HepG2 (cell line): ENCODE measurements around the gene LYRM4. TPM values are rescaled to one million over a fixed set of nuclear protein-coding genes. Genes with fewer than 3 reads are reported as not detected.

Experiments used
- ATF1 ChIP-seq: IDR thresholded peaks from 2 replicates; pipeline ENCODE4 v1.6.1; 2016; ENCODE audit warnings: mild to moderate bottlenecking, control low read depth
- CREBL2 ChIP-seq: sonication (generic); formaldehyde crosslinking; IDR thresholded peaks from 2 replicates; pipeline ENCODE4 v1.8.1; 2023; ENCODE audit warnings: missing genetic modification reagents, mild to moderate bottlenecking, borderline replicate concordance
- E2F1 ChIP-seq: sonication (generic); formaldehyde crosslinking; IDR thresholded peaks from 2 replicates; pipeline ENCODE4 v1.5.0; 2020; ENCODE audit warnings: missing genetic modification reagents
- GABPA ChIP-seq, 2 experiments: IDR thresholded peaks; 2 replicates each; pipeline ENCODE4 v1.6.1; 2011 to 2016; ENCODE audit warnings: low read depth in 2 of 2, low read length in 1 of 2, missing biosample characterization in 1 of 2, missing genetic modification characterization in 1 of 2
- GATAD1 ChIP-seq: IDR thresholded peaks from 2 replicates; pipeline ENCODE4 v1.6.1; 2016; ENCODE audit warnings: missing genetic modification reagents, missing compliant biosample characterization
- HNF4A ChIP-seq: sonication (generic); formaldehyde crosslinking; IDR thresholded peaks from 2 replicates; pipeline ENCODE4 v1.4.0; 2020; ENCODE audit warnings: missing genetic modification reagents
- KLF11 ChIP-seq: IDR thresholded peaks from 2 replicates; pipeline ENCODE4 v1.6.1; 2016; ENCODE audit warnings: missing compliant biosample characterization
- MBNL3 ChIP-seq: fragments of 250-450 bp; sonication (Bioruptor Pico); conservative IDR thresholded peaks from 2 replicates; pipeline ENCODE4 v1.8.0; 2022; ENCODE audit warnings: mild to moderate bottlenecking, inconsistent platforms
- MEIS2 ChIP-seq: sonication (generic); formaldehyde crosslinking; IDR thresholded peaks from 2 replicates; pipeline ENCODE4 v1.9.0; 2021; ENCODE audit warnings: mild to moderate bottlenecking, missing genetic modification reagents
- MIER2 ChIP-seq: IDR thresholded peaks from 2 replicates; pipeline ENCODE4 v1.6.1; 2016; ENCODE audit warnings: missing biosample characterization, missing genetic modification reagents
- MIXL1 ChIP-seq: IDR thresholded peaks from 2 replicates; pipeline ENCODE4 v1.6.1; 2016
- NAIF1 ChIP-seq: sonication (generic); formaldehyde crosslinking; IDR thresholded peaks from 2 replicates; pipeline ENCODE4 v1.5.0; 2020; ENCODE audit warnings: mild to moderate bottlenecking, missing genetic modification reagents, borderline replicate concordance
- NKX3-1 ChIP-seq: sonication (generic); formaldehyde crosslinking; IDR thresholded peaks from 2 replicates; pipeline ENCODE4 v1.5.0; 2020; ENCODE audit warnings: missing genetic modification reagents
- NR0B2 ChIP-seq: sonication (generic); formaldehyde crosslinking; IDR thresholded peaks from 2 replicates; pipeline ENCODE4 v1.4.0; 2020; ENCODE audit warnings: mild to moderate bottlenecking, missing genetic modification reagents
- PAF1 ChIP-seq: IDR thresholded peaks from 2 replicates; pipeline ENCODE4 v1.6.1; 2016; ENCODE audit warnings: missing genetic modification reagents, missing compliant biosample characterization
- PBX2 ChIP-seq: IDR thresholded peaks from 2 replicates; pipeline ENCODE4 v1.6.1; 2016; ENCODE audit warnings: control low read depth
- PCBP1 ChIP-seq: fragments of 200-400 bp; formaldehyde crosslinking; IDR thresholded peaks from 2 replicates; pipeline ENCODE4 v1.6.1; 2017; ENCODE audit warnings: mild to moderate bottlenecking, low read depth, low read length, borderline replicate concordance
- PCBP2 ChIP-seq: fragments of 200-400 bp; formaldehyde crosslinking; optimal IDR thresholded peaks from 2 replicates; pipeline ENCODE3; 2018; ENCODE audit warnings: low read length, low read depth; ENCODE audit not compliant: poor library complexity, severe bottlenecking
- POLR2G ChIP-seq: fragments of 200-400 bp; formaldehyde crosslinking; IDR thresholded peaks from 2 replicates; pipeline ENCODE4 v1.6.1; 2018; ENCODE audit warnings: mild to moderate bottlenecking, low read depth, low read length, moderate library complexity
- SOX6 ChIP-seq, 2 experiments: fragments of 450-650 bp in 1 of 2; sonication (generic) in 1 of 2; formaldehyde crosslinking in 1 of 2; IDR thresholded peaks; 2 replicates each; pipeline versions ENCODE4 v1.4.0 to v1.6.1; 2017 to 2020; ENCODE audit warnings: antibody characterized with exemption in 1 of 2, mild to moderate bottlenecking in 1 of 2, missing genetic modification reagents in 1 of 2
- SRSF4 ChIP-seq: fragments of 200-400 bp; formaldehyde crosslinking; IDR thresholded peaks from one replicate; pipeline ENCODE4 v1.6.1; 2018; ENCODE audit warnings: mild to moderate bottlenecking, low read depth, low read length, moderate library complexity; ENCODE audit not compliant: poor library complexity, severe bottlenecking
- ZFP1 ChIP-seq: IDR thresholded peaks from 2 replicates; pipeline ENCODE4 v1.6.1; 2016
- ZNF253 ChIP-seq: sonication (generic); formaldehyde crosslinking; IDR thresholded peaks from 2 replicates; pipeline ENCODE4 v1.8.0; 2022; ENCODE audit warnings: mild to moderate bottlenecking, missing genetic modification reagents, borderline replicate concordance
- ZNF33B ChIP-seq: sonication (generic); formaldehyde crosslinking; IDR thresholded peaks from 2 replicates; pipeline ENCODE4 v1.5.1; 2020; ENCODE audit warnings: mild to moderate bottlenecking, missing genetic modification reagents
- ZNF501 ChIP-seq: sonication (generic); formaldehyde crosslinking; IDR thresholded peaks from 2 replicates; pipeline ENCODE4 v1.5.1; 2020; ENCODE audit warnings: mild to moderate bottlenecking, moderate library complexity, missing genetic modification reagents
- ZNF747 ChIP-seq: sonication (generic); formaldehyde crosslinking; IDR thresholded peaks from 2 replicates; pipeline ENCODE4 v1.8.1; 2023; ENCODE audit warnings: missing genetic modification reagents, mild to moderate bottlenecking, borderline replicate concordance
- ZNF780A ChIP-seq: sonication (generic); formaldehyde crosslinking; IDR thresholded peaks from 2 replicates; pipeline ENCODE4 v1.8.0; 2022; ENCODE audit warnings: mild to moderate bottlenecking, missing genetic modification reagents, moderate library complexity
- ZSCAN9 ChIP-seq: IDR thresholded peaks from 2 replicates; pipeline ENCODE4 v1.6.1; 2016; ENCODE audit warnings: borderline replicate concordance
- polyA plus RNA-seq, 8 experiments: library from polyadenylated mRNA; depleted of rRNA in 3 of 8; stranded (reverse) in 7 of 8; unstranded in 1 of 8; fragments of >200 nt; fragmentation: Illumina TruSeq in 4 of 8; extraction: Trizol in 4 of 8; gene quantifications; 2 replicates each; pipeline versions ENCODE4 v1.2.1 to v1.2.3, GENCODE V29; 2011 to 2016; ENCODE audit warnings: low read depth in 4 of 8, missing spikeins in 1 of 8, mixed read lengths in 1 of 8; ENCODE audit not compliant: insufficient read depth in 1 of 8
- total RNA-seq, 5 experiments: library from RNA; depleted of rRNA; stranded (reverse); fragments of >200 nt; fragmentation: Illumina TruSeq; extraction: Trizol; gene quantifications; 2 replicates each; pipeline ENCODE4 v1.2.3, GENCODE V29; 2016; ENCODE audit warnings: low read depth in 1 of 5

LYRM4 gene
- total and polyA plus RNA-seq, 2 of the 13 experiments (the other 11 are each of a cell fraction or from before 2014, with no cell fraction given) = 64.6 to 67.5 TPM

- no peak for TF ChIP-seq SRSF4
- 0 out of 2 replicates have a peak, but pooled peaks have one; percentile 9 for TF ChIP-seq PBX2 (CRISPR knock-in tag)
- TF ChIP-seq PAF1 (CRISPR knock-in tag) = no peak
- no peak for TF ChIP-seq MIER2 (CRISPR knock-in tag)
- TF ChIP-seq ZNF33B = peak; percentile 81; the same call in 1 of the 2 replicates
- peak; percentile 80 for TF ChIP-seq MEIS2 (CRISPR knock-in tag)
- TF ChIP-seq GABPA (IDR thresholded peaks at IDR 0.05; ENCODE audit: low read depth, low read length) = no peak
- TF ChIP-seq GABPA (CRISPR knock-in tag; IDR thresholded peaks at IDR 0.05; ENCODE audit: low read depth) = no peak
- no peak for TF ChIP-seq SOX6 (IDR thresholded peaks at IDR 0.05)
- TF ChIP-seq SOX6 (CRISPR knock-in tag; IDR thresholded peaks at IDR 0.05) = peak; percentile 95
- TF ChIP-seq ZSCAN9 (CRISPR knock-in tag) = peak; percentile 92
- TF ChIP-seq ATF1 = peak; percentile 65
- TF ChIP-seq ZNF780A (CRISPR knock-in tag) = 0 out of 2 replicates have a peak, but pooled peaks have one; percentile 51
- TF ChIP-seq NKX3-1 (CRISPR knock-in tag) = peak; percentile 54; the same call in 1 of the 2 replicates
- TF ChIP-seq MIXL1 = peak; percentile 90
- no peak for TF ChIP-seq PCBP1
- peak; percentile 83; the same call in 1 of the 2 replicates for TF ChIP-seq ZNF747
- TF ChIP-seq PCBP2 = no peak
- TF ChIP-seq ZFP1 (CRISPR knock-in tag) = no peak
- TF ChIP-seq ZNF501 (CRISPR knock-in tag) = peak; percentile 85
- TF ChIP-seq E2F1 = no peak
- TF ChIP-seq CREBL2 (CRISPR knock-in tag) = no peak
- TF ChIP-seq NAIF1 (CRISPR knock-in tag) = peak; percentile 75; the same call in 1 of the 2 replicates
- no peak for TF ChIP-seq POLR2G
- TF ChIP-seq KLF11 (CRISPR knock-in tag) = peak; percentile 90
- TF ChIP-seq GATAD1 (CRISPR knock-in tag) = peak; percentile 56
- no peak for TF ChIP-seq MBNL3
- no peak for TF ChIP-seq ZNF253 (CRISPR knock-in tag)
- no peak for TF ChIP-seq NR0B2 (CRISPR knock-in tag)
- peak; percentile 83 for TF ChIP-seq HNF4A (CRISPR knock-in tag)
Observed at GRCh38 chr6:5205877-5206850, 54.6 kb downstream of the LYRM4 start (continued).
